PC-3 (cell line): ENCODE results near the gene U2AF1L4. TPM values are rescaled to one million over a fixed set of nuclear protein-coding genes. Genes with fewer than 3 reads are reported as not detected.

Experiments used
- ATAC-seq: fragments of 200-7000 bp; cut with Tn5 transposase; 2 replicates; pipeline ENCODE4 v1.9.1; 2020; ENCODE audit warnings: mild to moderate bottlenecking, moderate library complexity
- BruUV-seq: library from RNA; stranded (reverse); fragments of 400-500 nt; replicated peaks from 2 replicates; lab custom pipeline; 2021; lab: Mats Ljungman, UMichigan
- CTCF ChIA-PET: fragments of 300-600 bp; sonication (Branson Sonifier 250); formaldehyde crosslinking; loops from one replicate; lab custom pipeline; 2022; ENCODE audit warnings: antibody characterized with exemption; lab: Charles Lee
- POLR2A ChIA-PET: fragments of 300-600 bp; sonication (Branson Sonifier 250); formaldehyde crosslinking; loops from one replicate; lab custom pipeline; 2022; ENCODE audit warnings: antibody characterized with exemption; ENCODE audit not compliant: unreplicated experiment; lab: Charles Lee
- DNase-seq: peaks from one replicate; pipeline ENCODE4 v3.0.0-alpha.2; 2015
- H2AFZ ChIP-seq: fragments of 300-600 bp; sonication (generic); 2 replicates; pipeline ENCODE4 v1.6.0; 2016; ENCODE audit warnings: antibody characterized with exemption, low read length
- H3F3A ChIP-seq: fragments of 300-600 bp; sonication (generic); one replicate; pipeline ENCODE4 v1.6.0; 2017; ENCODE audit warnings: antibody characterized with exemption, low read length, control low read depth, mild to moderate bottlenecking; ENCODE audit not compliant: unreplicated experiment
- H3K27ac ChIP-seq: fragments of 300-600 bp; sonication (generic); 2 replicates; pipeline ENCODE4 v1.5.1; 2016; ENCODE audit warnings: mild to moderate bottlenecking, low read length
- H3K27me3 ChIP-seq: fragments of 300-600 bp; sonication (generic); 2 replicates; pipeline ENCODE4 v1.6.1; 2016; ENCODE audit warnings: low read length, mixed read lengths
- H3K36me3 ChIP-seq: fragments of 300-600 bp; sonication (generic); 2 replicates; pipeline ENCODE4 v1.6.1; 2016; ENCODE audit warnings: low read depth, mixed run types, low read length, mixed read lengths
- H3K4me1 ChIP-seq: fragments of 300-600 bp; sonication (generic); 2 replicates; pipeline ENCODE4 v1.5.1; 2016; ENCODE audit warnings: low read length; ENCODE audit not compliant: insufficient read depth
- H3K4me2 ChIP-seq: fragments of 300-600 bp; sonication (generic); 2 replicates; pipeline ENCODE4 v1.6.0; 2016; ENCODE audit warnings: low read length
- H3K4me3 ChIP-seq: fragments of 300-600 bp; sonication (generic); 2 replicates; pipeline ENCODE4 v1.5.1; 2016; ENCODE audit warnings: mild to moderate bottlenecking, low read length, mixed read lengths
- H3K79me2 ChIP-seq: fragments of 300-600 bp; sonication (generic); 2 replicates; pipeline ENCODE4 v1.6.1; 2017; ENCODE audit warnings: low read length, mixed read lengths
- H3K9ac ChIP-seq: fragments of 300-600 bp; sonication (generic); 2 replicates; pipeline ENCODE4 v1.6.0; 2016; ENCODE audit warnings: mild to moderate bottlenecking, low read length
- H3K9me2 ChIP-seq: fragments of 300-600 bp; sonication (generic); replicated peaks from 2 replicates; pipeline ENCODE4 v1.6.1; 2016; ENCODE audit warnings: mixed run types, low read length, mixed read lengths
- H3K9me3 ChIP-seq: fragments of 300-600 bp; sonication (generic); 2 replicates; pipeline ENCODE4 v1.6.1; 2016; ENCODE audit warnings: low read length, mixed read lengths
- H4K20me1 ChIP-seq: fragments of 300-600 bp; sonication (generic); 2 replicates; pipeline ENCODE4 v1.6.1; 2016; ENCODE audit warnings: low read length, mixed read lengths
- CTCF ChIP-seq: fragments of 300-600 bp; sonication (generic); conservative IDR thresholded peaks from 2 replicates; pipeline ENCODE4 v1.5.1; 2017; ENCODE audit warnings: antibody characterized with exemption, low read depth, mild to moderate bottlenecking, low read length
- EZH2 ChIP-seq: fragments of 300-600 bp; sonication (generic); IDR thresholded peaks from one replicate; pipeline ENCODE4 v1.6.1; 2017; ENCODE audit warnings: antibody characterized with exemption, mild to moderate bottlenecking, low read length; ENCODE audit not compliant: unreplicated experiment
- EZH2phosphoT487 ChIP-seq: fragments of 300-600 bp; sonication (generic); IDR thresholded peaks from 2 replicates; pipeline ENCODE4 v1.6.1; 2018; ENCODE audit warnings: mild to moderate bottlenecking, antibody characterized with exemption, low read length, borderline replicate concordance
- intact Hi-C: fragments of 100-400 bp; cut with micrococcal nuclease; formaldehyde crosslinking; loops from 2 replicates; pipeline ENCODE4 v1.9.0; 2023
- total RNA-seq: library from RNA; depleted of rRNA; stranded (reverse); fragments of >200 nt; gene quantifications from 2 replicates; pipeline ENCODE4 v1.2.3, GENCODE V29; 2014

The U2AF1L4 gene
- total RNA-seq, 1 experiment from 2014 or later: 7.8 TPM

GRCh38 chr19:35756377-35757230 is 11.4 kb upstream of the U2AF1L4 start, which contains the start of gene HSPB6:
Gene HSPB6 (minus strand): TSS chr19:35757029. CDS start chr19:35757008, 21 bp downstream.
- Histone ChIP-seq H3K9me2 (no peaks in the 10 kb centered on the region), H3K9ac (peak within 1 kb of the TSS; percentile 40; the same call in 1 of the 2 replicates), H2AFZ (peak within 1 kb of the TSS; percentile 72), H3K79me2 (peaks cover 15% of the 10 kb centered on the region), H3K4me1 (peaks cover 7% of the 10 kb centered on the region), H3K4me2 (peak within 1 kb of the TSS; percentile 88), H3K27ac (0 out of 2 replicates have a peak within 1 kb of the TSS, but pooled peaks have one; percentile 25), H3K9me3 (no peaks in the 10 kb centered on the region), H3F3A (peaks cover 3% of the 10 kb centered on the region), H3K4me3 (peak within 1 kb of the TSS; percentile 77), H3K27me3 (no peaks in the 10 kb centered on the region), H3K36me3 (no peaks in the 10 kb centered on the region), H4K20me1 (no peaks in the 10 kb centered on the region)
- TF ChIP-seq EZH2: no peak
- TF ChIP-seq EZH2phosphoT487: no peak
- no peak for TF ChIP-seq CTCF
- DNase-seq (no peak), ATAC-seq (no peak)
- intact Hi-C loops: no loop called here
- ChIA-PET POLR2A (no interaction called here), CTCF (interaction anchor here (0.6 kb wide), 1 partner anchor 62 kb away, joined by 4 read pairs; no protein-coding TSS in a partner anchor)
- BruUV-seq: no TSS peak

GRCh38 chr19:35755550-35756376 is 10.5 kb upstream of the U2AF1L4 start:
- no peak for ATAC-seq
- Histone ChIP-seq H3K9ac (no peak overlapping the region), H3K27ac (no peak overlapping the region)

More at GRCh38 chr19:35755550-35756376, 10.5 kb upstream of the U2AF1L4 start:
- H3K9me2 ChIP-seq: no peaks in the 10 kb centered on the region
- intact Hi-C loops: no loop called here
- TF ChIP-seq CTCF: no peak
- no peak for TF ChIP-seq EZH2phosphoT487
- TF ChIP-seq EZH2: no peak
- POLR2A ChIA-PET: no interaction called here
- peaks cover 15% of the 10 kb centered on the region for H3K79me2 ChIP-seq
- H3K4me1 ChIP-seq: peaks cover 7% of the 10 kb centered on the region
- H3K36me3 ChIP-seq: no peaks in the 10 kb centered on the region
- no peak overlapping the region for H2AFZ ChIP-seq
- H3K4me3 ChIP-seq: no peak overlapping the region
- H3K9me3 ChIP-seq: no peaks in the 10 kb centered on the region
- peaks cover 3% of the 10 kb centered on the region for H3F3A ChIP-seq
- H3K27me3 ChIP-seq: no peaks in the 10 kb centered on the region
- no TSS peak for BruUV-seq
- no peak overlapping the region for H3K4me2 ChIP-seq
- CTCF ChIA-PET: no interaction called here
- DNase-seq: no peak
- H4K20me1 ChIP-seq: no peaks in the 10 kb centered on the region
